HepG2 (cell line): ENCODE data around the gene ATAD2B. TPM values are rescaled to one million over a fixed set of nuclear protein-coding genes. Genes with fewer than 3 reads are reported as not detected.

Source experiments
- ATAC-seq: fragments of 200-7000 bp; cut with Tn5 transposase; 3 replicates; pipeline ENCODE4 v1.9.1; 2020; ENCODE audit warnings: mild to moderate bottlenecking, moderate library complexity
- BruUV-seq: library from RNA; stranded (reverse); fragments of 400-500 nt; replicated peaks from 2 replicates; lab custom pipeline; 2021; lab: Mats Ljungman, UMichigan
- CTCF ChIA-PET: fragments of 300-600 bp; formaldehyde crosslinking; extraction: SDS; loops from one replicate; lab custom pipeline; 2021; ENCODE audit warnings: low total read pairs, inconsistent platforms, low intra/inter-chr PET ratio; lab: Yijun Ruan, JAX
- POLR2A ChIA-PET: fragments of 350-600 bp; sonication (Branson Sonifier 250); formaldehyde crosslinking; loops from one replicate; lab custom pipeline; 2020; ENCODE audit warnings: antibody characterized with exemption, inconsistent platforms; lab: Yijun Ruan, JAX
- DNase-seq: peaks from one replicate; pipeline ENCODE4 v3.0.0-alpha.2; 2015; ENCODE audit warnings: low spot score
- FAIRE-seq: peaks from 3 replicates; lab custom pipeline; 2011; peaks lifted over from hg19 to GRCh38; lab: Jason Lieb, UNC
- H2AFZ ChIP-seq: one replicate; pipeline ENCODE4 v1.6.1; 2011; ENCODE audit warnings: low read length, inconsistent platforms
- H3K27ac ChIP-seq: fragments of 300-600 bp; 3 replicates; pipeline ENCODE4 v1.8.0; 2011; ENCODE audit warnings: mixed run types, mild to moderate bottlenecking, mixed read lengths, low read length, inconsistent platforms; ENCODE audit not compliant: insufficient read depth; ENCODE audit errors: extremely low read length
- H3K27me3 ChIP-seq, 2 experiments: fragments of 200-600 bp in 1 of 2; 2 replicates in 1 of 2; 3 replicates in 1 of 2; pipeline versions ENCODE4 v1.6.0 to v1.8.0; 2011; ENCODE audit warnings: low read length in 2 of 2, mild to moderate bottlenecking in 2 of 2, moderate library complexity in 2 of 2, inconsistent platforms in 1 of 2; ENCODE audit not compliant: insufficient read depth in 2 of 2, control insufficient read depth in 1 of 2
- H3K36me3 ChIP-seq, 2 experiments: fragments of 200-600 bp in 1 of 2; replicated peaks in 1 of 2; 2 replicates in 1 of 2; 3 replicates in 1 of 2; pipeline versions ENCODE4 v1.5.1 to v1.8.0; 2011; ENCODE audit warnings: low read length in 2 of 2, inconsistent platforms in 1 of 2; ENCODE audit not compliant: insufficient read depth in 2 of 2, control insufficient read depth in 1 of 2
- H3K4me1 ChIP-seq: 2 replicates; pipeline ENCODE4 v1.5.1; 2012; ENCODE audit warnings: low read length, inconsistent platforms; ENCODE audit not compliant: insufficient read depth
- H3K4me2 ChIP-seq: 2 replicates; pipeline ENCODE4 v1.6.0; 2011; ENCODE audit warnings: low read depth, low read length, inconsistent platforms
- H3K4me3 ChIP-seq, 3 experiments: fragments of 200-600 bp in 1 of 3; sonication (generic), shearing (Covaris generic) in 1 of 3; replicated peaks in 1 of 3; 2 replicates each; pipeline ENCODE4 v1.5.1; 2011 to 2016; ENCODE audit warnings: low read length in 3 of 3, inconsistent platforms in 2 of 3, low read depth in 2 of 3, mild to moderate bottlenecking in 2 of 3, control low read depth in 1 of 3, mixed read lengths in 1 of 3; ENCODE audit not compliant: insufficient read depth in 1 of 3
- H3K79me2 ChIP-seq: one replicate; pipeline ENCODE4 v1.6.1; 2011; ENCODE audit warnings: low read length, inconsistent platforms; ENCODE audit not compliant: insufficient read depth
- H3K9ac ChIP-seq: 2 replicates; pipeline ENCODE4 v1.6.0; 2011; ENCODE audit warnings: mild to moderate bottlenecking, low read depth, low read length, inconsistent platforms; ENCODE audit not compliant: insufficient read depth
- H3K9me3 ChIP-seq: 2 replicates; pipeline ENCODE4 v1.5.1; 2012; ENCODE audit warnings: mild to moderate bottlenecking, low read length
- H4K20me1 ChIP-seq: 2 replicates; pipeline ENCODE4 v1.6.0; 2011; ENCODE audit warnings: inconsistent platforms, mild to moderate bottlenecking, low read length, moderate library complexity; ENCODE audit not compliant: insufficient read depth
- HNRNPL ChIP-seq: fragments of 200-400 bp; formaldehyde crosslinking; IDR thresholded peaks from 2 replicates; pipeline ENCODE4 v1.6.1; 2017; ENCODE audit warnings: mild to moderate bottlenecking, low read depth, low read length
- ZMYM3 ChIP-seq: sonication (generic); formaldehyde crosslinking; IDR thresholded peaks from 2 replicates; pipeline ENCODE4 v1.5.1; 2020; ENCODE audit warnings: mild to moderate bottlenecking, missing genetic modification reagents
- ZNF430 ChIP-seq: sonication (generic); formaldehyde crosslinking; IDR thresholded peaks from 2 replicates; pipeline ENCODE4 v1.9.0; 2021; ENCODE audit warnings: mild to moderate bottlenecking, missing genetic modification reagents
- WGBS: methylation state at CpG from one replicate; pipeline ENCODE4 v1.1.6; 2017; ENCODE audit warnings: low lambda C conversion rate; 5-methylcytosine and 5-hydroxymethylcytosine counted together
- in situ Hi-C: cut with HindIII; loops from 2 replicates; pipeline ENCODE4 v1.10.0; 2017; ENCODE audit warnings: low pct_unique_long_range_greater_than_20kb; ENCODE audit not compliant: extremely low pct_ligation_motif_present
- intact Hi-C: fragments of 100-400 bp; cut with micrococcal nuclease; formaldehyde crosslinking; loops from one replicate; pipeline ENCODE4 v1.10.0; 2022; ENCODE audit not compliant: unreplicated experiment
- polyA plus RNA-seq, 8 experiments: library from polyadenylated mRNA; depleted of rRNA in 3 of 8; stranded (reverse) in 7 of 8; unstranded in 1 of 8; fragments of >200 nt; fragmentation: Illumina TruSeq in 4 of 8; extraction: Trizol in 4 of 8; gene quantifications; 2 replicates each; pipeline versions ENCODE4 v1.2.1 to v1.2.3, GENCODE V29; 2011 to 2016; ENCODE audit warnings: low read depth in 4 of 8, missing spikeins in 1 of 8, mixed read lengths in 1 of 8; ENCODE audit not compliant: insufficient read depth in 1 of 8
- total RNA-seq, 5 experiments: library from RNA; depleted of rRNA; stranded (reverse); fragments of >200 nt; fragmentation: Illumina TruSeq; extraction: Trizol; gene quantifications; 2 replicates each; pipeline ENCODE4 v1.2.3, GENCODE V29; 2016; ENCODE audit warnings: low read depth in 1 of 5
- TF ChIP-seq, protein P1 (sequence below): sonication (generic); formaldehyde crosslinking; conservative IDR thresholded peaks from 2 replicates; pipeline ENCODE4 v1.4.0; 2020; ENCODE audit warnings: missing genetic modification reagents
- TF ChIP-seq, protein P2 (sequence below): sonication (generic); formaldehyde crosslinking; IDR thresholded peaks from 2 replicates; pipeline ENCODE4 v1.4.0; 2020; ENCODE audit warnings: missing genetic modification reagents
- TF ChIP-seq, protein P3 (sequence below): sonication (generic); formaldehyde crosslinking; IDR thresholded peaks from 2 replicates; pipeline ENCODE4 v1.4.0; 2020; ENCODE audit warnings: mild to moderate bottlenecking, missing genetic modification reagents

The ATAD2B gene
- total and polyA plus RNA-seq, 2 of the 13 experiments (the other 11 are each of a cell fraction or from before 2014, with no cell fraction given) = 5.3 to 22.2 TPM

DNA sequence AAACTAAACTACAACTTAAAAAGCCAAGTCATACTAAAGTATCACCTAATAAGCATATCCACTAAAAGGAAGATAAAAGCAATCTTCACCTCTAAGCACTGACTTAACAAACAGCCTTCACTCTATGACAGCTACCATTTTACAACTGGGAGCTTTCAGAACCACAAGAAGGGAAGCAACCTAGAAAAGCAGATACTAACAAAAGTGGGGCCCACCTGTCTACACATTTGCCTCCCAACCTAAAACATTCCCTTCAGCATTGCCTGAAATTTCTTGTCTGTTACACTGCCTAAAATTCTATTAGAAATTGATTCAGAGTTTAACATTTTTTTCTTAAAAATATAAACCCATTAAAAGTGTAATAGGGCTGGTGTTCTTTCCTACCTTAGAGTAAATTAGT is 172.0 kb downstream of the ATAD2B start:
- FAIRE-seq (no peak), ATAC-seq (no peak), DNase-seq (no peak)
- Histone ChIP-seq H3K27ac (no peak overlapping the region), H3K4me3 (no peak overlapping the region), H4K20me1 (no peaks in the 10 kb centered on the region), H3K4me1 (peaks cover 9% of the 10 kb centered on the region; the same call in 1 of the 2 replicates), H2AFZ (no peak overlapping the region), H3K27me3 (no peaks in the 10 kb centered on the region), H3K79me2 (no peaks in the 10 kb centered on the region), H3K36me3 (peaks cover 10 to 18% of the 10 kb centered on the region in 2 experiments), H3K4me2 (no peak overlapping the region), H3K9me3 (no peaks in the 10 kb centered on the region), H3K9ac (no peak overlapping the region)
- ChIA-PET CTCF (no interaction called here), POLR2A (no interaction called here)
- BruUV-seq = no TSS peak
- intact Hi-C loops = no loop called here
- TF ChIP-seq, protein P1, sequence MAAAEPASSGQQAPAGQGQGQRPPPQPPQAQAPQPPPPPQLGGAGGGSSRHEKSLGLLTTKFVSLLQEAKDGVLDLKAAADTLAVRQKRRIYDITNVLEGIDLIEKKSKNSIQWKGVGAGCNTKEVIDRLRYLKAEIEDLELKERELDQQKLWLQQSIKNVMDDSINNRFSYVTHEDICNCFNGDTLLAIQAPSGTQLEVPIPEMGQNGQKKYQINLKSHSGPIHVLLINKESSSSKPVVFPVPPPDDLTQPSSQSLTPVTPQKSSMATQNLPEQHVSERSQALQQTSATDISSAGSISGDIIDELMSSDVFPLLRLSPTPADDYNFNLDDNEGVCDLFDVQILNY (CRISPR knock-in tag) = no peak
- in situ Hi-C loops = no loop called here

DNA sequence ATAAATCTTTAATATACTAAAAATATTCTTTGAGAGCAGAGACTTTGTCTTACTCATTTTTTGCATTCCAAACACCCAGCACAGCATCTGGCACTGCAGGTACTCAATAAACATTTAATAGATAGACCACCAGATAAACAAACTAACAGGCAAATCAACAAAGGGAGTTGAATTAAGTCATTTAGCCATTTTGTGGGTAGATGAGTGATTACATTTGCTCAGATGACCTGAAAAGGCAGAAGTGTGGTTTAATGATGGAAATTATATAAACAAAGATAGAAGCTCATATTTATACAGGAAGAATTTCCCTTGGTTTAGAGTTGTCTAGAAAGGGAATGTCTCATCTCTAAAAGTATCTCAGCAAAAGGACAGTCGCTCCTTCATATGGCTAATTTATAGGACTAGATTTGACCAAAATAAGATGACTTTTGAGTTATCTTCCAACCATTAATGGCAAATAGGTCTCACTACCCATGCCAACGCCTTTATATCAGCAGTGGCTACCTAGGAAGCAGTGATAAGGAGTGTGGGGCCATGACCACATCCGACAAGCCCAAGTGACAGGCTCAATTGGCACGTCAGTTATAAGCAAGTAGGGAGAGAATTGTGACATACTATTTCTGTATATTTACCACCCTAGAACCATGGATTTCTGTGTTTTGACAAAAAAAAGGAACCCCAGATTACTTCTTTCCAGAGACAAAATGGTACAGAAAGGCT is 173.5 kb downstream of the ATAD2B start:
- intact Hi-C loops = no loop called here
- Histone ChIP-seq H2AFZ (no peak overlapping the region), H3K36me3 (peaks cover 9 to 18% of the 10 kb centered on the region in 2 experiments), H3K9ac (no peak overlapping the region), H3K4me3 (no peak overlapping the region), H3K79me2 (no peaks in the 10 kb centered on the region), H3K4me1 (peaks cover 9% of the 10 kb centered on the region; the same call in 1 of the 2 replicates), H4K20me1 (no peaks in the 10 kb centered on the region), H3K27me3 (no peaks in the 10 kb centered on the region), H3K27ac (no peak overlapping the region), H3K4me2 (no peak overlapping the region), H3K9me3 (no peaks in the 10 kb centered on the region)
- ChIA-PET CTCF (no interaction called here), POLR2A (no interaction called here)
- ATAC-seq (no peak), DNase-seq (no peak), FAIRE-seq (no peak)
- BruUV-seq = no TSS peak
- WGBS = 95% methylated on average over 4 of the region's 4 CpGs
- in situ Hi-C loops = no loop called here
- TF ChIP-seq HNRNPL = no peak
- TF ChIP-seq ZMYM3 (CRISPR knock-in tag) = no peak
- TF ChIP-seq, protein P2, sequence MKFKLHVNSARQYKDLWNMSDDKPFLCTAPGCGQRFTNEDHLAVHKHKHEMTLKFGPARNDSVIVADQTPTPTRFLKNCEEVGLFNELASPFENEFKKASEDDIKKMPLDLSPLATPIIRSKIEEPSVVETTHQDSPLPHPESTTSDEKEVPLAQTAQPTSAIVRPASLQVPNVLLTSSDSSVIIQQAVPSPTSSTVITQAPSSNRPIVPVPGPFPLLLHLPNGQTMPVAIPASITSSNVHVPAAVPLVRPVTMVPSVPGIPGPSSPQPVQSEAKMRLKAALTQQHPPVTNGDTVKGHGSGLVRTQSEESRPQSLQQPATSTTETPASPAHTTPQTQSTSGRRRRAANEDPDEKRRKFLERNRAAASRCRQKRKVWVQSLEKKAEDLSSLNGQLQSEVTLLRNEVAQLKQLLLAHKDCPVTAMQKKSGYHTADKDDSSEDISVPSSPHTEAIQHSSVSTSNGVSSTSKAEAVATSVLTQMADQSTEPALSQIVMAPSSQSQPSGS (CRISPR knock-in tag) = no peak
- TF ChIP-seq, protein P3, sequence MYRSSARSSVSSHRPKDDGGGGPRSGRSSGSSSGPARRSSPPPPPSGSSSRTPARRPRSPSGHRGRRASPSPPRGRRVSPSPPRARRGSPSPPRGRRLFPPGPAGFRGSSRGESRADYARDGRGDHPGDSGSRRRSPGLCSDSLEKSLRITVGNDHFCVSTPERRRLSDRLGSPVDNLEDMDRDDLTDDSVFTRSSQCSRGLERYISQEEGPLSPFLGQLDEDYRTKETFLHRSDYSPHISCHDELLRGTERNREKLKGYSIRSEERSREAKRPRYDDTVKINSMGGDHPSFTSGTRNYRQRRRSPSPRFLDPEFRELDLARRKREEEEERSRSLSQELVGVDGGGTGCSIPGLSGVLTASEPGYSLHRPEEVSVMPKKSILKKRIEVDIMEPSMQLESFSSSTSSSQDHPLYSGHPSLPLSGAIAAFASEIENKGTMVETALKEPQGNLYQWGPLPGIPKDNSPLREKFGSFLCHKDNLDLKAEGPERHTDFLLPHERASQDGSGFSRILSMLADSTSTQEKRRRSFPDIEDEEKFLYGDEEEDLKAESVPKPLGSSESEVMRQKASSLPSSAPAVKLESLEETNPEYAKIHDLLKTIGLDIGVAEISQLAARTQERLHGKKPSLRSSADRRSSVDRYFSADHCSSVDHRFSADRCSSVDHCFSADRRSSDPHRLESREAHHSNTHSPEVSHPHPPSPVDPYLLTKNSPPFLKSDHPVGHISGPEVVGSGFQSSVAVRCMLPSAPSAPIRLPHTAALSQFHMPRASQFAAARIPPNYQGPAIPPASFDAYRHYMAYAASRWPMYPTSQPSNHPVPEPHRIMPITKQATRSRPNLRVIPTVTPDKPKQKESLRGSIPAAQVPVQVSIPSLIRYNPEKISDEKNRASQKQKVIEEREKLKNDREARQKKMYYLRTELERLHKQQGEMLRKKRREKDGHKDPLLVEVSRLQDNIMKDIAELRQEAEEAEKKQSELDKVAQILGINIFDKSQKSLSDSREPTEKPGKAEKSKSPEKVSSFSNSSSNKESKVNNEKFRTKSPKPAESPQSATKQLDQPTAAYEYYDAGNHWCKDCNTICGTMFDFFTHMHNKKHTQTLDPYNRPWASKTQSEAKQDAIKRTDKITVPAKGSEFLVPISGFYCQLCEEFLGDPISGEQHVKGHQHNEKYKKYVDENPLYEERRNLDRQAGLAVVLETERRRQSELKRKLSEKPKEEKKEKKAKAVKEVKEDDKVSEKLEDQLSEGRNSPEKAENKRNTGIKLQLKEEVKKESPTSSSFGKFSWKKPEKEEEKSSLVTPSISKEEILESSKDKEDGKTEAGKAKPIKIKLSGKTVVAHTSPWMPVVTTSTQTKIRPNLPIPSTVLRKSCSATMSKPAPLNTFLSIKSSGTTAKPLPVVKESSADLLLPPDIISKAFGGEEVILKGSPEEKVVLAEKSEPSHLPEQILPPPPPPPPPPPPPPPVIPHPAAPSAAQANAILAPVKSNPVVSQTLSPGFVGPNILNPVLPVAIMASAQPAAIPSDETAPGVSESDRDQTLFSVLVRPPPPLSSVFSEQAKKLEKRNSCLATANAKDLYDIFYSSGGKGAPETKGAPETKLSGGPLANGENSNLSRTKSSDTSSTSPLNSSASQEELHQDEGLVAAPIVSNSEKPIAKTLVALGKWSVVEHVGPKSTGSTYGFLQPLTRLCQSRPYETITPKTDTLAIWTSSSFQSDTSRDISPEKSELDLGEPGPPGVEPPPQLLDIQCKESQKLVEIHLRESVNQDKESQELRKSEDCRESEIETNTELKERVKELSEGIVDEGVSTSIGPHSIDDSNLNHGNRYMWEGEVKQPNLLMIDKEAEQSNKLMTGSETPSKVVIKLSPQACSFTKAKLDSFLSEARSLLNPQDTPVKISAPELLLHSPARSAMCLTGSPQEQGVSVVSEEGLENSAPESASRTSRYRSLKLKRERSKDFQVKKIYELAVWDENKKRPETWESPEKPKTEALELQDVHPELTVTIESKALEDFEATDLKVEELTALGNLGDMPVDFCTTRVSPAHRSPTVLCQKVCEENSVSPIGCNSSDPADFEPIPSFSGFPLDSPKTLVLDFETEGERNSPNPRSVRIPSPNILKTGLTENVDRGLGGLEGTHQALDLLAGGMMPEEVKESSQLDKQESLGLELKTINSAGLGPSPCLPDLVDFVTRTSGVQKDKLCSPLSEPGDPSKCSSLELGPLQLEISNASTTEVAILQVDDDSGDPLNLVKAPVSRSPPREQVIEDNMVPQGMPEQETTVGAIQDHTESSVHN (CRISPR knock-in tag) = no peak
- no peak for TF ChIP-seq ZNF430 (CRISPR knock-in tag)
